Placental epithelial cell (primary cell): ENCODE measurements around the gene ZNF98. TPM values are rescaled to one million over a fixed set of nuclear protein-coding genes. Genes with fewer than 3 reads are reported as not detected.

Experiments
- small RNA-seq: library from RNA; depleted of rRNA; stranded (forward); fragments of <200 nt; gene quantifications from one replicate; pipeline ENCODE3, GENCODE V24; 2012
- total RNA-seq: library from RNA; depleted of rRNA; stranded (reverse); fragments of >200 nt; gene quantifications from 2 replicates; pipeline ENCODE4 v1.2.3, GENCODE V29; 2012

The ZNF98 gene
- 1.2 and 1.4 TPM in 2 replicates for total RNA-seq

GRCh38 chr19:22422211-22422610 is at the start of gene ZNF98:
ZNF98 (minus strand) TSS chr19:22422346; CDS start chr19:22422224, 122 bp downstream.

Small RNAs within 50 kb of the gene (small RNA-seq; reads per million reads assigned to genes)
- not detected for gene AC011494.1

Other genes starting within 250 kb of the ZNF98 start
- gene ZNF676, start 225.4 kb downstream of the ZNF98 start, total RNA-seq: 2.7 and 3.1 TPM in 2 replicates
- under 0.01 TPM in 1 of 2 replicates, not detected in the other for gene ZNF729, start 135.9 kb downstream of the ZNF98 start, total RNA-seq
- gene ZNF492, start 212.0 kb upstream of the ZNF98 start, total RNA-seq: 0.43 and 0.79 TPM in 2 replicates